ENCODE data around the gene MPZL3. TPM values are rescaled to one million over a fixed set of nuclear protein-coding genes. Genes with fewer than 3 reads are reported as not detected.
A peak's percentile ranks its signal among the peaks of the same experiment; 100 is the strongest.
"Not testable (repeated sequence)": the region's sequence is repeated elsewhere in the genome, so short reads cannot be mapped to it uniquely, and the experiment has no call there.

The MPZL3 gene
- total RNA-seq, 1 experiment from 2014 or later: 16.8 TPM

GRCh38 chr11:118198370-118198769, 53.8 kb downstream of the MPZL3 start:
- DNase-seq: peak in 1 of 2 experiments; percentile 74
- no TSS peak for BruUV-seq (replicated peaks)
- POLR2A ChIA-PET (ENCODE audit: unreplicated experiment): interaction anchor here (0.6 to 0.8 kb wide), 2 partner anchors 153 to 425 kb away, joined by 3 read pairs; no protein-coding TSS in a partner anchor
- Histone ChIP-seq H3K4me2 (peak overlapping the region; percentile 82), H3K9me3 (ENCODE audit: insufficient read depth, low read depth) (no peaks in the 10 kb centered on the region), H3K9me2 (ENCODE audit: insufficient read depth) (no peaks in the 10 kb centered on the region), H3K4me3 (peak overlapping the region; percentile 44; the same call in 1 of the 2 replicates), H3K27ac (no peak overlapping the region), H3K36me3 (ENCODE audit: low read depth) (no peaks in the 10 kb centered on the region), H3K79me2 (ENCODE audit: low read depth) (no peaks in the 10 kb centered on the region), H3F3A (ENCODE audit: insufficient read depth, low read depth) (peaks cover 12% of the 10 kb centered on the region), H3K27me3 (ENCODE audit: insufficient read depth, low read depth) (no peaks in the 10 kb centered on the region), H3K4me1 (replicated peaks; ENCODE audit: insufficient read depth) (peaks cover 16% of the 10 kb centered on the region), H4K20me1 (ENCODE audit: insufficient read depth) (no peaks in the 10 kb centered on the region), H2AFZ (peak overlapping the region; percentile 52)
- TF ChIP-seq EZH2 (IDR thresholded peaks at IDR 0.05; ENCODE audit: low read depth) (no peak), CTCF (conservative IDR thresholded peaks at IDR 0.05) (peak; percentile 98)
- intact Hi-C loops (cut with micrococcal nuclease; ENCODE audit: unreplicated experiment): loop anchor here (1.0 to 2.0 kb wide), 5 partner anchors 54 to 290 kb away; partner anchors contain the start of gene MPZL2
- CTCF ChIA-PET: interaction anchor here (0.6 to 1.2 kb wide), 22 partner anchors 17 to 625 kb away, joined by 3 to 18 read pairs (median 4); partner anchors contain the start of genes MPZL2, MPZL3 and UBE4A

- no peaks in the 10 kb centered on the region for H4K20me1 ChIP-seq (ENCODE audit: insufficient read depth)
- no peak overlapping the region for H3K4me3 ChIP-seq
- ChIA-PET POLR2A (ENCODE audit: unreplicated experiment) (no interaction called here), CTCF (no interaction called here)
- H3K27ac ChIP-seq: no peak overlapping the region
- H3K79me2 ChIP-seq (ENCODE audit: low read depth): no peaks in the 10 kb centered on the region
- H3K9me3 ChIP-seq (ENCODE audit: insufficient read depth, low read depth): no peaks in the 10 kb centered on the region
- peaks cover 12% of the 10 kb centered on the region for H3F3A ChIP-seq (ENCODE audit: insufficient read depth, low read depth)
- TF ChIP-seq EZH2 (IDR thresholded peaks at IDR 0.05; ENCODE audit: low read depth): no peak
- no peak for TF ChIP-seq CTCF (conservative IDR thresholded peaks at IDR 0.05)
- H3K27me3 ChIP-seq (ENCODE audit: insufficient read depth, low read depth): peaks cover 6% of the 10 kb centered on the region; the same call in 1 of the 2 replicates
- intact Hi-C loops (cut with micrococcal nuclease; ENCODE audit: unreplicated experiment): no loop called here
- no peaks in the 10 kb centered on the region for H3K36me3 ChIP-seq (ENCODE audit: low read depth)
- no peaks in the 10 kb centered on the region for H3K9me2 ChIP-seq (ENCODE audit: insufficient read depth)
- no peak overlapping the region for H2AFZ ChIP-seq
- H3K4me2 ChIP-seq: peak overlapping the region; percentile 39
- peak; percentile 5 to 79 for DNase-seq
- BruUV-seq (replicated peaks): no TSS peak
- H3K4me1 ChIP-seq (replicated peaks; ENCODE audit: insufficient read depth): peaks cover 16% of the 10 kb centered on the region
Measured at GRCh38 chr11:118194835-118195627, 57.1 kb downstream of the MPZL3 start.

GRCh38 chr11:118193910-118194566, 58.1 kb downstream of the MPZL3 start:
- Histone ChIP-seq H3K27ac (no peak overlapping the region), H3K79me2 (ENCODE audit: low read depth) (no peaks in the 10 kb centered on the region), H3K9me2 (ENCODE audit: insufficient read depth) (no peaks in the 10 kb centered on the region), H3K9me3 (ENCODE audit: insufficient read depth, low read depth) (no peaks in the 10 kb centered on the region), H3K36me3 (ENCODE audit: low read depth) (no peaks in the 10 kb centered on the region), H3K4me1 (replicated peaks; ENCODE audit: insufficient read depth) (peaks cover 16% of the 10 kb centered on the region), H2AFZ (no peak overlapping the region), H3K4me2 (no peak overlapping the region), H3K4me3 (no peak overlapping the region), H3K27me3 (ENCODE audit: insufficient read depth, low read depth) (peaks cover 14% of the 10 kb centered on the region; the same call in 1 of the 2 replicates), H3F3A (ENCODE audit: insufficient read depth, low read depth) (peaks cover 12% of the 10 kb centered on the region), H4K20me1 (ENCODE audit: insufficient read depth) (no peaks in the 10 kb centered on the region)
- intact Hi-C loops (cut with micrococcal nuclease; ENCODE audit: unreplicated experiment): no loop called here
- no TSS peak for BruUV-seq (replicated peaks)
- CTCF ChIA-PET: no interaction called here
- POLR2A ChIA-PET (ENCODE audit: unreplicated experiment): no interaction called here
- DNase-seq: peak in 1 of 2 experiments; percentile 30
- TF ChIP-seq EZH2 (IDR thresholded peaks at IDR 0.05; ENCODE audit: low read depth): no peak
- TF ChIP-seq CTCF (conservative IDR thresholded peaks at IDR 0.05): no peak

GRCh38 chr11:118192817-118193216, 59.3 kb downstream of the MPZL3 start:
- H3K36me3 ChIP-seq (ENCODE audit: low read depth); H3K4me1 ChIP-seq (replicated peaks; ENCODE audit: insufficient read depth); DNase-seq; intact Hi-C loops (cut with micrococcal nuclease; ENCODE audit: unreplicated experiment); H2AFZ ChIP-seq; H3K9me3 ChIP-seq (ENCODE audit: insufficient read depth, low read depth); H3K9me2 ChIP-seq (ENCODE audit: insufficient read depth); H4K20me1 ChIP-seq (ENCODE audit: insufficient read depth); H3K4me2 ChIP-seq; H3K4me3 ChIP-seq; H3K79me2 ChIP-seq (ENCODE audit: low read depth); CTCF ChIA-PET; H3K27ac ChIP-seq; POLR2A ChIA-PET (ENCODE audit: unreplicated experiment); BruUV-seq (replicated peaks): not testable (repeated sequence)
- Histone ChIP-seq H3F3A (ENCODE audit: insufficient read depth, low read depth) (peaks cover 12% of the 10 kb centered on the region; the same call in 1 of the 2 replicates), H3K27me3 (ENCODE audit: insufficient read depth, low read depth) (peaks cover 14% of the 10 kb centered on the region; the same call in 1 of the 2 replicates)

All from PC-9 (cell line).